Measurements from ENCODE around the gene WEE2. TPM values are rescaled to one million over a fixed set of nuclear protein-coding genes. Genes with fewer than 3 reads are reported as not detected.

WEE2 gene
- total RNA-seq, 6 donors from 2014 or later, result 0.78 TPM; not detected in 5

DNA sequence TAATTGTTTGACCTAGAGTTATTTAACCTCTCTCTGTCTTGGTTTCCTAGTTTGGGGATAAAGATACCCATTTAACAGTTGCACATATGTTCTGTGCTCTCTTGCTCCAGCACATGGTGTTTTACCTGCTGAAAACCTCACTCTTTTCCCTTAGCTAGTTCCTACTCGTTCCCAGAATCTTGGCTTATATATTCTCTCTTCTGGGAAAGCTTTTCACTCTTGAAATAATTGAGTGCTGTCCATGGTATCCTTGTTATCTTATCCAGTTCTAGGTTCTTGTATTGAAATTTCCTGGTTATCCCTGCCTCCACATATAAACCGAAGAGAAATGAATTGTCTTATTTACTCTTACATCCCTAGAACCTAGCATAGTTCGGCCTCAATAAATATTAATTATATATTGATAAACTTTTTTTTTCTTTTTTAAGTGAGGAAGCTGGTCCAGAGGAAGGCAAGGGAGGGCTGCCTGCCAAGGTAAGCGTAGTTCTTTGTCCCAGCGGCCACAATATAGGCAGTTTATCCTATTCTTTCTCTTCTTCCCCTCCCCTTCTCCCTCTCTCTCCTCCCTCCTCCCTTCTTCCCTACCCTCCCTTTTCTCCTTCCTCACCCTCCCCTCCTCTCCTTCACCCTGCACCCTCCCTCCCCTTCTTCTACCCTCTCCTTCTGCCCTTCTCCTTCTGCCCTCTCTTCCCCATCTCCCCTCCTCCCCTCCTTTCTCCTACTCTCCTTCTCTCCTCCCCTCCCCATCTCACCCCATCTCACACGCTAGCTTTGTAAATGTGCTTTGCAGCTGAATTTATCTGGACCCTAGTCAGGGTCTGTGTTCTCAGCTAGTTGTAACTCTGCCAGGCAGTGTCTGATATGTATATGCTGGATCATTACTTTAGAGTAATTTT, 7.9 kb downstream of the WEE2 start:
- no peaks in the 10 kb centered on the region for H3K9me3 ChIP-seq
- no peaks in the 10 kb centered on the region for H3K27me3 ChIP-seq
- no peak overlapping the region for H3K4me3 ChIP-seq
- DNase-seq, result no peak
- H3K27ac ChIP-seq, result no peak overlapping the region
- no peaks in the 10 kb centered on the region for H3K4me1 ChIP-seq
- 76 to 88% methylated on average over 6 of the region's 6 CpGs for WGBS, 2 donors
- H3K36me3 ChIP-seq, result no peaks in the 10 kb centered on the region
- no peak for TF ChIP-seq POLR2AphosphoS5 (IDR thresholded peaks at IDR 0.05)
- ATAC-seq (ENCODE audit: low FRiP score in 2 of 2), result no peak

DNA sequence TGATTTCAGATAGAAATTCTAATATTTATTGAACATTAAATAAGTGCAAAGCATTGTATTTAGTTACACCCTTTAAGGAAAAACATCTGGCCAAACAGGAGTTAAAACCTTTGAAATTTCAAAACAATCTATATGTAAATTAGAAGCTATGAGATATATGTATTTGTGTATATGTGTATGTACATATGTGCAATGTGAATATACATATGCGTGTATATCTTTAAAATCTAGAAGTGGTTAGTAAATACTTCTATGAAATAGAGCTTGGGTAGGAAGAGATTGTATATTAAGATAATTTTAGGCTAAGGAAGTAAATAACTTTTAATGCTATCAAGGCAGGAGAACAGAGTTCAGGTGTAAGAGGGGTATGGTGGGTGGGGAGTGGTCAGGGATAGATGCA, 9.3 kb downstream of the WEE2 start:
- H3K27me3 ChIP-seq, result no peaks in the 10 kb centered on the region

DNA sequence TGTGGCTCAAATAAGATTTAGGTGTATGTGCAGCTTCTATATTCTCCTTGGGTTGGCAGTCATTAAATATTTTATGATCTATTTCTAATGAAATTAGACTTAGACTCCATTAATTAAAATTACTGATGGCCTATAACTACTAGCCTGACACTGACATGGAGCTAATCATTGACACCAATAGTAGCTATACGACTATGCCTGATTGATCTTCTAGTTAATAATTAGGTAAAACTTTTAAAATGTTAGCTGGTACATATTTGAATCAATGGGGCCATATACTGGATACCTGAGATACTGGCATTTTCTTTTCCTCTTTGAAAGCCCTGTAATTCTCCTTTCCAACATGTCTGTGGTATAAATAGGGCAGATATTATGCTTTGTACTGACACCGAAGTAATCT, 14.4 kb downstream of the WEE2 start:
- TF ChIP-seq POLR2A (IDR thresholded peaks at IDR 0.05), result no peak
- no peak for TF ChIP-seq EP300 (IDR thresholded peaks at IDR 0.05)
- TF ChIP-seq, protein P1, sequence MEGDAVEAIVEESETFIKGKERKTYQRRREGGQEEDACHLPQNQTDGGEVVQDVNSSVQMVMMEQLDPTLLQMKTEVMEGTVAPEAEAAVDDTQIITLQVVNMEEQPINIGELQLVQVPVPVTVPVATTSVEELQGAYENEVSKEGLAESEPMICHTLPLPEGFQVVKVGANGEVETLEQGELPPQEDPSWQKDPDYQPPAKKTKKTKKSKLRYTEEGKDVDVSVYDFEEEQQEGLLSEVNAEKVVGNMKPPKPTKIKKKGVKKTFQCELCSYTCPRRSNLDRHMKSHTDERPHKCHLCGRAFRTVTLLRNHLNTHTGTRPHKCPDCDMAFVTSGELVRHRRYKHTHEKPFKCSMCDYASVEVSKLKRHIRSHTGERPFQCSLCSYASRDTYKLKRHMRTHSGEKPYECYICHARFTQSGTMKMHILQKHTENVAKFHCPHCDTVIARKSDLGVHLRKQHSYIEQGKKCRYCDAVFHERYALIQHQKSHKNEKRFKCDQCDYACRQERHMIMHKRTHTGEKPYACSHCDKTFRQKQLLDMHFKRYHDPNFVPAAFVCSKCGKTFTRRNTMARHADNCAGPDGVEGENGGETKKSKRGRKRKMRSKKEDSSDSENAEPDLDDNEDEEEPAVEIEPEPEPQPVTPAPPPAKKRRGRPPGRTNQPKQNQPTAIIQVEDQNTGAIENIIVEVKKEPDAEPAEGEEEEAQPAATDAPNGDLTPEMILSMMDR (IDR thresholded peaks at IDR 0.05), result no peak
- no peak for TF ChIP-seq POLR2AphosphoS5 (IDR thresholded peaks at IDR 0.05)
- WGBS, 2 donors, result 85 to 94% methylated on average over 2 of the region's 2 CpGs
- Histone ChIP-seq H3K9me3 (no peaks in the 10 kb centered on the region), H3K36me3 (peaks cover 0 to 4% (median 0%) of the 10 kb centered on the region in 4 donors), H3K4me1 (no peaks in the 10 kb centered on the region), H3K27me3 (no peaks in the 10 kb centered on the region), H3K27ac (no peak overlapping the region), H3K4me3 (no peak overlapping the region)
- DNase-seq (no peak), ATAC-seq (ENCODE audit: low FRiP score in 2 of 2) (no peak)

More for the DNA sequence above, 9.3 kb downstream of the WEE2 start:
- Histone ChIP-seq H3K36me3 (peaks cover 0 to 4% (median 0%) of the 10 kb centered on the region in 4 donors), H3K4me3 (no peak overlapping the region), H3K27ac (no peak overlapping the region), H3K4me1 (no peaks in the 10 kb centered on the region), H3K9me3 (no peaks in the 10 kb centered on the region)
- no peak for DNase-seq
- TF ChIP-seq POLR2A (IDR thresholded peaks at IDR 0.05) (no peak), POLR2AphosphoS5 (IDR thresholded peaks at IDR 0.05) (no peak), EP300 (IDR thresholded peaks at IDR 0.05) (no peak)
- TF ChIP-seq, protein P1 (IDR thresholded peaks at IDR 0.05), result no peak
- ATAC-seq (ENCODE audit: low FRiP score in 2 of 2), result no peak
- 87 to 90% methylated on average over 1 of the region's 1 CpG for WGBS, 2 donors

DNA sequence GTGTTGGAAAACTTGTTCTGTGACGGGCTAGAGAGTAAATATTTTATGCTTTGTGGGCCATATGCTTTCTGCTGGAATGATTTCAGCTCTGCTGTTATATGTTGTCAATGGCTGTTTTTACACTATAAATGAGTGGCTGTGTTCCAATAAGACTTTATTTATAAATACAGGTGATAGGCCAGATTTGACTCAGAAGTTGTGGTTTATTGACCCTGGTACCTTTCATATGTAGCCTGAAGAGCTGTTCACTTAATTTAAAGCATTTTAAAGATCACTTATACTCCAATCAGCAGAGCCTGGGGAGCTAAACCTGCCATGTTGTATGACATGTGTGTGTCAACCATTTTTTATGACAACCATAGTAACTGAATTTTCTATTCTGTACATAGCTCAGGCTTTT, 20.9 kb downstream of the WEE2 start:
- H3K4me1 ChIP-seq, result no peaks in the 10 kb centered on the region
- no peaks in the 10 kb centered on the region for H3K27me3 ChIP-seq
- no peaks in the 10 kb centered on the region for H3K9me3 ChIP-seq
- ATAC-seq (ENCODE audit: low FRiP score in 2 of 2) (no peak), DNase-seq (no peak)
- no peak overlapping the region for H3K4me3 ChIP-seq
- H3K36me3 ChIP-seq, result no peaks in the 10 kb centered on the region
- 88 to 95% methylated on average over 1 of the region's 1 CpG for WGBS, 2 donors
- no peak for TF ChIP-seq EP300 (IDR thresholded peaks at IDR 0.05)
- TF ChIP-seq POLR2A (IDR thresholded peaks at IDR 0.05), result no peak
- no peak for TF ChIP-seq POLR2AphosphoS5 (IDR thresholded peaks at IDR 0.05)
- TF ChIP-seq, protein P1 (IDR thresholded peaks at IDR 0.05), result no peak
- no peak overlapping the region for H3K27ac ChIP-seq

DNA sequence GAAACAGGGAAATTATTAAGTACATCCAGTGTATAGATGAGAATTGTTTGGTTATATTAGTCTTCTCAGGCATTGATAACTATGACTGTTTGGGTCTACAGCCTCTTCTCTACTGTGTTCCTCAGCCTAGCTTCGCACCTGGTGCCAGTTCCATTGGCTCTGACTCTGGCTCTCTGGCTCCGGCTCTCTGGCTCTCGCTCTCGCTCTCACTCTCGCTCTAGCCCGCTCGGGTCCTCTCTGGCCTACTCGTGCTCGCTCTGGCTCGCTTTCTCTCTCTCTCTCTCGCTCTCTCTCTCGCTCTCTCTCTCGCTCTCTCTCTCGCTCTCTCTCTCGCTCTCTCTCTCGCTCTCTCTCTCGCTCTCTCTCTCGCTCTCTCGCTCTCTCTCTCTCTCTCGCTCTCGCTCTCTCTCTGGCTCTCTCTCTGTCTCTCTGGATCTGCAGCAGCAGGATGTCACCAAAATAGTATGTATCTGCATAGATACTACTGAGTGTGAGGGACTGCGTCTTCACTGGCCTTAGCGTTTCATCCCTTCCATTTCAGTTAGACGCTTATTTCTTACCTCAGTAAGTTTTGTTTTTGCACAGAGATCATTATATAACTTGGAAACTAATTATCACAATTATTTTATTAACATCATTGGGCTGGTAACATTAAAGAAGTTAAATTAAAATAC, 23.5 kb downstream of the WEE2 start:
- TF ChIP-seq POLR2AphosphoS5 (IDR thresholded peaks at IDR 0.05), result no peak
- TF ChIP-seq, protein P1 (IDR thresholded peaks at IDR 0.05), result peak in 1 of 6 experiments; percentile 26
- H3K4me3 ChIP-seq, result no peak overlapping the region
- peaks cover 0 to 2% (median 0%) of the 10 kb centered on the region in 4 donors for H3K4me1 ChIP-seq
- H3K36me3 ChIP-seq, result no peaks in the 10 kb centered on the region
- WGBS, 2 donors, result 82 to 86% methylated on average over 20 to 24 of the region's 24 CpGs
- no peak for DNase-seq
- no peak overlapping the region for H3K27ac ChIP-seq
- H3K9me3 ChIP-seq, result no peaks in the 10 kb centered on the region
- no peak for ATAC-seq (ENCODE audit: low FRiP score in 2 of 2)
- no peaks in the 10 kb centered on the region for H3K27me3 ChIP-seq

Data from upper lobe of left lung (tissue), 6 donors.